GM23338 (cell line): Measurements from ENCODE around the gene CNDP2. TPM values are rescaled to one million over a fixed set of nuclear protein-coding genes. Genes with fewer than 3 reads are reported as not detected.

Experiments used
- polyA plus RNA-seq: library from polyadenylated mRNA; unstranded; fragments of >200 nt; fragmentation: Nextera tagmentation; extraction: Ambion mirVana; gene quantifications from 2 replicates; pipeline ENCODE4 v1.2.1, GENCODE V29; 2016
- total RNA-seq: library from RNA; depleted of rRNA; stranded (reverse); fragments of >200 nt; shearing (Covaris generic); gene quantifications from 2 replicates; pipeline ENCODE4 v1.2.3, GENCODE V29; 2014; rRNA removed

CNDP2 gene
- total and polyA plus RNA-seq, 2 experiments from 2014 or later: 116 to 175 TPM

Other genes with a start within 250 kb of the CNDP2 start
- 122 and 136 TPM in 2 replicates for gene CYB5A, start 204.4 kb upstream of the CNDP2 start, total RNA-seq
- gene CYB5A, start 204.4 kb upstream of the CNDP2 start, polyA plus RNA-seq: 274 and 283 TPM in 2 replicates
- not detected in 2 replicates for gene C18orf63, start 180.5 kb upstream of the CNDP2 start, total RNA-seq
- gene C18orf63, start 180.5 kb upstream of the CNDP2 start, polyA plus RNA-seq: not detected in 2 replicates
- gene DIPK1C, start 39.1 kb upstream of the CNDP2 start, total RNA-seq: 0.07 TPM in 1 of 2 replicates, not detected in the other
- gene DIPK1C, start 39.1 kb upstream of the CNDP2 start, polyA plus RNA-seq: not detected in 2 replicates
- 0.03 TPM in 1 of 2 replicates, not detected in the other for gene CNDP1, start 38.1 kb downstream of the CNDP2 start, total RNA-seq
- gene CNDP1, start 38.1 kb downstream of the CNDP2 start, polyA plus RNA-seq: 0.11 TPM in 1 of 2 replicates, not detected in the other
- gene ZNF407, start 101.5 kb downstream of the CNDP2 start, total RNA-seq: 8.5 and 10.4 TPM in 2 replicates
- 2.1 and 2.6 TPM in 2 replicates for gene ZNF407, start 101.5 kb downstream of the CNDP2 start, polyA plus RNA-seq